ENCODE data around the gene ENOX1. TPM values are rescaled to one million over a fixed set of nuclear protein-coding genes. Genes with fewer than 3 reads are reported as not detected.

The ENOX1 gene
- polyA plus RNA-seq, 3 donors: 0.04 TPM; not detected in 2

GRCh38 chr13:43273362-43273761, 513.4 kb downstream of the ENOX1 start:
- Histone ChIP-seq H4K20me1 (ENCODE audit: insufficient read depth, low read length) (no peaks in the 10 kb centered on the region), H2AFZ (ENCODE audit: insufficient read depth, low read depth, low read length, poor library complexity, severe bottlenecking) (no peak overlapping the region), H3K27ac (ENCODE audit: low read depth in 1 of 2, low read length in 2 of 2) (no peak overlapping the region), H3K27me3 (ENCODE audit: control insufficient read depth in 2 of 2, insufficient read depth in 2 of 2, low read length in 2 of 2) (no peaks in the 10 kb centered on the region), H3K9ac (ENCODE audit: insufficient read depth, low read length, poor library complexity, severe bottlenecking) (no peak overlapping the region), H3K9me3 (replicated peaks in 1 of 2; ENCODE audit: control insufficient read depth in 1 of 2, insufficient read depth in 1 of 2, low read length in 2 of 2) (no peaks in the 10 kb centered on the region), H3K4me2 (replicated peaks; ENCODE audit: extremely low read depth, low read length, poor library complexity, severe bottlenecking) (no peak overlapping the region), H3K4me1 (ENCODE audit: control insufficient read depth in 1 of 2, insufficient read depth in 2 of 2, low read length in 2 of 2) (no peaks in the 10 kb centered on the region), H3K4me3 (replicated peaks in 1 of 3; ENCODE audit: low read depth in 2 of 3, low read length in 3 of 3) (no peak overlapping the region), H3K36me3 (replicated peaks in 1 of 2; ENCODE audit: control insufficient read depth in 1 of 2, insufficient read depth in 2 of 2, low read length in 2 of 2) (no peaks in the 10 kb centered on the region), H3K79me2 (ENCODE audit: insufficient read depth, low read length) (no peaks in the 10 kb centered on the region)
- Mint-ChIP-seq H3K9me3 (peaks cover 0 to 4% (median 0%) of the 10 kb centered on the region in 7 donors), H3K27me3 (ENCODE audit: low read depth in 3 of 3) (peaks cover 0 to 2% (median 0%) of the 10 kb centered on the region in 3 donors), H3K36me3 (no peaks in the 10 kb centered on the region), H3K4me1 (no peaks in the 10 kb centered on the region), H3K27ac (no peak overlapping the region), H3K4me3 (no peak overlapping the region)
- TF ChIP-seq CTCF (IDR thresholded peaks at IDR 0.05): no peak
- 79% methylated on average over 2 of the region's 2 CpGs for WGBS (ENCODE audit: insufficient coverage)
- intact Hi-C loops (cut with micrococcal nuclease): no loop called here
- no peak for DNase-seq

GRCh38 chr13:43272851-43273250, 513.9 kb downstream of the ENOX1 start:
- intact Hi-C loops (cut with micrococcal nuclease): no loop called here
- no peaks in the 10 kb centered on the region for H3K36me3 Mint-ChIP-seq
- H3K4me1 Mint-ChIP-seq: no peaks in the 10 kb centered on the region
- Histone ChIP-seq H3K36me3 (replicated peaks in 1 of 2; ENCODE audit: control insufficient read depth in 1 of 2, insufficient read depth in 2 of 2, low read length in 2 of 2) (no peaks in the 10 kb centered on the region), H3K9ac (ENCODE audit: insufficient read depth, low read length, poor library complexity, severe bottlenecking) (no peak overlapping the region), H3K4me1 (ENCODE audit: control insufficient read depth in 1 of 2, insufficient read depth in 2 of 2, low read length in 2 of 2) (no peaks in the 10 kb centered on the region), H3K27me3 (ENCODE audit: control insufficient read depth in 2 of 2, insufficient read depth in 2 of 2, low read length in 2 of 2) (no peaks in the 10 kb centered on the region), H3K79me2 (ENCODE audit: insufficient read depth, low read length) (no peaks in the 10 kb centered on the region), H3K27ac (ENCODE audit: low read depth in 1 of 2, low read length in 2 of 2) (no peak overlapping the region), H3K4me2 (replicated peaks; ENCODE audit: extremely low read depth, low read length, poor library complexity, severe bottlenecking) (no peak overlapping the region), H3K4me3 (replicated peaks in 1 of 3; ENCODE audit: low read depth in 2 of 3, low read length in 3 of 3) (no peak overlapping the region), H3K9me3 (replicated peaks in 1 of 2; ENCODE audit: control insufficient read depth in 1 of 2, insufficient read depth in 1 of 2, low read length in 2 of 2) (no peaks in the 10 kb centered on the region), H2AFZ (ENCODE audit: insufficient read depth, low read depth, low read length, poor library complexity, severe bottlenecking) (no peak overlapping the region), H4K20me1 (ENCODE audit: insufficient read depth, low read length) (no peaks in the 10 kb centered on the region)
- no peak for TF ChIP-seq CTCF (IDR thresholded peaks at IDR 0.05)
- no peak overlapping the region for H3K27ac Mint-ChIP-seq
- H3K9me3 Mint-ChIP-seq: peaks cover 0 to 4% (median 0%) of the 10 kb centered on the region in 7 donors
- peaks cover 0 to 2% (median 0%) of the 10 kb centered on the region in 3 donors for H3K27me3 Mint-ChIP-seq (ENCODE audit: low read depth in 3 of 3)
- 94% methylated on average over 5 of the region's 5 CpGs for WGBS (ENCODE audit: insufficient coverage)
- H3K4me3 Mint-ChIP-seq: no peak overlapping the region
- DNase-seq: no peak
